Stomach (tissue), 9 donors: Measurements from ENCODE around the gene SLC46A2. TPM values are rescaled to one million over a fixed set of nuclear protein-coding genes. Genes with fewer than 3 reads are reported as not detected.

Source experiments
- DNase-seq, 2 donors: peaks; one replicate each; pipeline versions ENCODE4 v3.0.0 to v3.0.0-alpha.2; 2013 to 2019
- H3K27ac ChIP-seq, 5 donors: fragments of 200-600 bp in 4 of 5; sonication (generic) in 4 of 5; one replicate each; pipeline ENCODE4 v1.5.1; 2013 to 2019; ENCODE audit warnings: mild to moderate bottlenecking in 1 of 5, moderate library complexity in 1 of 5
- H3K27me3 ChIP-seq, 3 donors: fragments of 200-600 bp; sonication (generic); one replicate each; pipeline ENCODE4 v1.5.1; 2017 to 2019; ENCODE audit warnings: mixed run types in 1 of 3
- H3K36me3 ChIP-seq, 4 donors: fragments of 200-600 bp; sonication (generic); 1 replicate in 3 of 4; 2 replicates in 1 of 4; pipeline ENCODE4 v1.5.1; 2016 to 2019
- H3K4me1 ChIP-seq, 4 donors: fragments of 200-600 bp; sonication (generic); one replicate each; pipeline ENCODE4 v1.5.1; 2016 to 2019
- H3K4me3 ChIP-seq, 4 donors: fragments of 200-600 bp; sonication (generic) in 3 of 4; one replicate each; pipeline ENCODE4 v1.5.1; 2016 to 2019; ENCODE audit warnings: mild to moderate bottlenecking in 1 of 4
- H3K9me3 ChIP-seq, 4 donors: fragments of 200-600 bp; sonication (generic); one replicate each; pipeline ENCODE4 v1.5.1; 2016 to 2019
- CTCF ChIP-seq, 7 experiments: fragments of 450-650 bp in 4 of 7; fragments of 200-600 bp in 3 of 7; sonication (generic) in 3 of 7; IDR thresholded peaks; one replicate each; pipeline ENCODE4 v1.5.1; 2016 to 2019; ENCODE audit warnings: antibody characterized with exemption in 7 of 7, control low read depth in 2 of 7, mild to moderate bottlenecking in 1 of 7
- EP300 ChIP-seq: sonication (generic); formaldehyde crosslinking; IDR thresholded peaks from one replicate; pipeline ENCODE4 v1.6.1; 2017; ENCODE audit warnings: antibody characterized with exemption
- POLR2A ChIP-seq, 4 donors: fragments of 450-650 bp; IDR thresholded peaks; one replicate each; pipeline ENCODE4 v1.6.1; 2016; ENCODE audit warnings: antibody characterized with exemption in 4 of 4, control low read depth in 2 of 4, mild to moderate bottlenecking in 1 of 4, moderate library complexity in 1 of 4
- POLR2AphosphoS5 ChIP-seq, 3 donors: sonication (generic); formaldehyde crosslinking; IDR thresholded peaks; one replicate each; pipeline ENCODE4 v1.6.1; 2016; ENCODE audit warnings: antibody characterized with exemption in 3 of 3
- WGBS, 5 donors: extraction: QIAGEN DNeasy Blood & Tissue Kit in 3 of 5; methylation state at CpG; one replicate each; pipeline versions ENCODE4 v1.1.5 to v1.1.7; 2013 to 2018; 5-methylcytosine and 5-hydroxymethylcytosine counted together
- intact Hi-C: fragments of 100-400 bp; cut with DNase I; formaldehyde crosslinking; loops from one replicate; pipeline ENCODE4 v1.15.1; 2023; ENCODE audit warnings: low total_unique reads
- polyA plus RNA-seq, 3 donors: library from polyadenylated mRNA; stranded (reverse); fragments of 200-250 nt; gene quantifications; one replicate each; pipeline ENCODE4 v1.2.3, GENCODE V29; 2013
- total RNA-seq, 5 donors: library from RNA; depleted of rRNA; stranded (reverse); fragments of >200 nt; gene quantifications; one replicate each; pipeline versions ENCODE4 v1.1.0 to v1.2.3, GENCODE V29; 2014 to 2016
- donor health status: healthy with polysubstance abuse.
- donor health status: Bipolar disorder and iron deficiency.
- donor health status: healthy.

The SLC46A2 gene
- total and polyA plus RNA-seq, 8 donors: 0.20 TPM; not detected in 7

GRCh38 chr9:112912636-112913035, 22.0 kb upstream of the SLC46A2 start:
- H3K36me3 ChIP-seq: no peaks in the 10 kb centered on the region
- intact Hi-C loops: no loop called here
- H3K9me3 ChIP-seq: peaks cover 0 to 5% (median 0%) of the 10 kb centered on the region in 4 donors
- no peaks in the 10 kb centered on the region for H3K4me1 ChIP-seq
- no peak overlapping the region for H3K27ac ChIP-seq
- H3K27me3 ChIP-seq: no peaks in the 10 kb centered on the region
- 85 to 90% (median 90%) methylated on average over 3 of the region's 3 CpGs for WGBS, 5 donors
- no peak overlapping the region for H3K4me3 ChIP-seq
- DNase-seq: no peak
- TF ChIP-seq POLR2AphosphoS5 (IDR thresholded peaks at IDR 0.05) (no peak), CTCF (IDR thresholded peaks at IDR 0.05) (no peak), POLR2A (IDR thresholded peaks at IDR 0.05) (no peak), EP300 (no peak)

GRCh38 chr9:112911736-112912135, 21.1 kb upstream of the SLC46A2 start:
- intact Hi-C loops: no loop called here
- DNase-seq: no peak
- WGBS, 5 donors: 63 to 84% (median 79%) methylated on average over 2 of the region's 2 CpGs
- Histone ChIP-seq H3K4me3 (no peak overlapping the region), H3K9me3 (peaks cover 0 to 5% (median 0%) of the 10 kb centered on the region in 4 donors), H3K27ac (no peak overlapping the region), H3K36me3 (no peaks in the 10 kb centered on the region), H3K4me1 (no peaks in the 10 kb centered on the region), H3K27me3 (no peaks in the 10 kb centered on the region)
- TF ChIP-seq CTCF (IDR thresholded peaks at IDR 0.05): no peak
- TF ChIP-seq EP300: no peak
- no peak for TF ChIP-seq POLR2A (IDR thresholded peaks at IDR 0.05)
- TF ChIP-seq POLR2AphosphoS5 (IDR thresholded peaks at IDR 0.05): no peak

DNA sequence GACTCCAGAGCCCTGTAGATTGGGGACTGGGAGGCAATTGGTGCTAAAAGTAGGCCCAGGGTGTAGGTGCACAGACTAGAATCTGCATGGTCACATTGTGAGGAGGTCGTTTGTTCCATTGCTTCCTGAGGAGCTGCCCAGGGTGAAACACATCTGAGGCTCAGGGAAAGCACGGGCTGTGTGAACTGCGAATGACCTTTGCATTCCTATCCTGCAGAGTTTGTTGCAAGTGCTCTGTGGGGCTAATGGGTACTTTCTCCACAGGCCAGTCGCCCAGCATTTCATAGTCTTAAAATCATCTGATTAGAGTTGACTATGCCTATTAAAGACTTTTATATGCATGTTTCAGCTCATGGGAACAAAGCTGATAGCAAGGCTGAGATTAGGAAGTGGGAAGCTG, 14.4 kb upstream of the SLC46A2 start:
- TF ChIP-seq POLR2AphosphoS5 (IDR thresholded peaks at IDR 0.05): no peak
- no peak for TF ChIP-seq EP300
- peak in 1 of 2 donors; percentile 46 for DNase-seq
- Histone ChIP-seq H3K4me1 (no peaks in the 10 kb centered on the region), H3K36me3 (no peaks in the 10 kb centered on the region), H3K9me3 (no peaks in the 10 kb centered on the region), H3K27me3 (no peaks in the 10 kb centered on the region), H3K27ac (no peak overlapping the region), H3K4me3 (no peak overlapping the region)
- intact Hi-C loops: no loop called here
- 28 to 56% (median 33%) methylated on average over 4 of the region's 4 CpGs for WGBS, 5 donors

DNA sequence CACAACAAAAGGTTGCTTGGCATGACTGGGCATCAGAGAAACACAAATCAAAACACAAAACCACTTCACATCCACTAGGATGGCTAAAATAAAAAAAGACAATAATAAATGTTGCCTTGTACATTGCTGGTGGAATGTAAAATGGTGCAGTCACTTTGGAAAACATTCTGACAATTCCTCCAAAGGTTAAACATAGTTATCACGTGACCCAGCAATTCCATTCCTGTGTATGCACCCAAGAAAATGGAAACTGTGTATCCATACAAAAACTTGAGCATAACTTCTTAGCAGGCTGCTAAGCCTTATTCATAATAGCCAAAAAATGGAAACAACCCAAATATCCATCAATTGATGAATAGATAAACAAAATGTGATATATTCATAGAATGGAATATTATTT, 10.2 kb upstream of the SLC46A2 start:
- no peak overlapping the region for H3K4me3 ChIP-seq
- no peaks in the 10 kb centered on the region for H3K9me3 ChIP-seq
- no peak for DNase-seq
- H3K27me3 ChIP-seq: peaks cover 0 to 7% (median 0%) of the 10 kb centered on the region in 3 donors
- no peaks in the 10 kb centered on the region for H3K4me1 ChIP-seq
- intact Hi-C loops: no loop called here
- no peak for TF ChIP-seq CTCF (IDR thresholded peaks at IDR 0.05)
- no peak overlapping the region for H3K27ac ChIP-seq
- WGBS, 5 donors: 35 to 56% (median 45%) methylated on average over 1 of the region's 1 CpG
- H3K36me3 ChIP-seq: no peaks in the 10 kb centered on the region

GRCh38 chr9:112900488-112900887, 9.8 kb upstream of the SLC46A2 start:
- Histone ChIP-seq H3K36me3 (no peaks in the 10 kb centered on the region), H3K4me1 (no peaks in the 10 kb centered on the region), H3K4me3 (no peak overlapping the region), H3K27ac (no peak overlapping the region), H3K9me3 (no peaks in the 10 kb centered on the region), H3K27me3 (peaks cover 0 to 7% (median 0%) of the 10 kb centered on the region in 3 donors)
- TF ChIP-seq CTCF (IDR thresholded peaks at IDR 0.05) (no peak), POLR2A (IDR thresholded peaks at IDR 0.05) (no peak), EP300 (no peak), POLR2AphosphoS5 (IDR thresholded peaks at IDR 0.05) (no peak)
- intact Hi-C loops: no loop called here
- no peak for DNase-seq
- 76 to 88% (median 81%) methylated on average over 4 of the region's 4 CpGs for WGBS, 5 donors
